ENCODE results near the gene RAB14.

RAB14 gene

DNA sequence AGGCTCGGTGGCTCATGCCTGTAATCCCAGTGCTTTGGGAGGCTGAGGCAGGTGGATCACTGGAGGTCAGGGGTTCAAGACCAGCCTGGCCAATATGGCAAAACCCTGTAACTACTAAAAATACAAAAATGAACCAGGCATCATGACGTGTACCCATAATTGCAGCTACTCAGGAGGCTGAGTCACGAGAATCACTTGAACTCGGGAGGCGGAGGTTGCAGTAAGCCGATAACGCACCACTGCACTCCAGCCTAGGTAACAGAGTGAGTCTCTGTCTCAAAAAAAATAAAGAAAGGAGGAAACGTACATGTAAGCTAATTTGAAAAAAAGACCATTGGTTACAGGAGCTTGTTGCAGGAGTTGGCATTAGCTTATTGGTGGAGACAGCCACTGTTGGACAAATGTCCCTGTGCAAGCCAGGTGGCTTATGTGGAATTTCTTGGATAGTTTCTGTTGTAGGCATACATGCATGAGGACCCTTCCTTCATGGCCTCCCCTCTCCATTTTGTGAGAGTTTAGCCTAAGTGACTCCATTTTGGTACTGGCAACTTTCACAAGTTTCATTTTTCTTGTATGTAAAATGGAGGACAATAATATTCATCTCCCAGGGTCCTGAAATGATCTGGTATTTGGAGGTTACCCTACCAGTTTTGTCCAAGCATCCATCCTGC is 16.8 kb upstream of the RAB14 start:
- DNase-seq: no peak

- no peak for DNase-seq
Observed at GRCh38 chr9:121217609-121218292, 16.1 kb upstream of the RAB14 start.

DNA sequence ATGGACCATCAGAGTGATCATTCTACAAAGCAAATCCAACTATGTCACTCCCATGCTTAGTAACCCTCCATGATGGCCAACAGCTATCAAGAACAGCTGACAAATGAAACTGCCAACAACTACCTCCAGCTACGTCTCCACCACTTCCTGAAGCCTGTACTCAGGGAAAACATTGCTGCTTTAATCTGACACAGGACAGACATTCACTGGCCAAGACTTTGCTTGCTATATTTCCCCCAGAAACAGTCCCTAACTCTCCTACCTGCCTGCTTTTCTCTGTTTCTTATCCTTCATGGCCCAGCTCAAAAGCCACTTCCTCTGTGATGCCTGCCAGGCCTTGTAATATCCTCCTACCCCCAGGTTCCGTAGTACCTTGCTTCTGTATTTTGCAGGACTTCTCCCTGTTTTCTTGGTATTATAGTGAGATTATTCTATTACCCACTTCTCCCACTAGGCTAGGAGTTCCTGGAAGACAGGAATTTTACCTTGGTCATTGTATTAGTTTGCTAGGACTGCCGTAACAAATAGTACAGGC is 14.7 kb upstream of the RAB14 start:
- DNase-seq: no peak

DNA sequence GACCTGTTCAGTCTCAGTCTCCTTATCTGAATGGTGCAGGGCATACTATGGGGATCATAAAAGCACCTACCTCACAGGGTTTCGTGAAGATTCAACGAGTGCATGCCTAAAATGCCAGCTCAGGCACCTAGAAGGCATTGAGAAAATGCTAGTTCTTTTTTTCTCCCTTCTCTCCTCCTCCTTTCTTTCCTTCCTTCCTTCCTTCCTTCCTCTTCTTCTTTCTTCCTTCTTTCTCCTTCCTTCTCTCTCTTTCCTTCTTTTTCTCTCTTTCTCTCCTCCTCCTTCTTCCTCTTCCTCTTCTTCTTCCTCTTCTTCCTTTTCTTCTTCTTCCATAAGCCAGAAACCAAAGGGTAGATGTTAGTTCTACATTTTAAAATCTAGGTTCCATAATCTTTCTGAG is 12.3 kb upstream of the RAB14 start:
- DNase-seq: no peak

DNA sequence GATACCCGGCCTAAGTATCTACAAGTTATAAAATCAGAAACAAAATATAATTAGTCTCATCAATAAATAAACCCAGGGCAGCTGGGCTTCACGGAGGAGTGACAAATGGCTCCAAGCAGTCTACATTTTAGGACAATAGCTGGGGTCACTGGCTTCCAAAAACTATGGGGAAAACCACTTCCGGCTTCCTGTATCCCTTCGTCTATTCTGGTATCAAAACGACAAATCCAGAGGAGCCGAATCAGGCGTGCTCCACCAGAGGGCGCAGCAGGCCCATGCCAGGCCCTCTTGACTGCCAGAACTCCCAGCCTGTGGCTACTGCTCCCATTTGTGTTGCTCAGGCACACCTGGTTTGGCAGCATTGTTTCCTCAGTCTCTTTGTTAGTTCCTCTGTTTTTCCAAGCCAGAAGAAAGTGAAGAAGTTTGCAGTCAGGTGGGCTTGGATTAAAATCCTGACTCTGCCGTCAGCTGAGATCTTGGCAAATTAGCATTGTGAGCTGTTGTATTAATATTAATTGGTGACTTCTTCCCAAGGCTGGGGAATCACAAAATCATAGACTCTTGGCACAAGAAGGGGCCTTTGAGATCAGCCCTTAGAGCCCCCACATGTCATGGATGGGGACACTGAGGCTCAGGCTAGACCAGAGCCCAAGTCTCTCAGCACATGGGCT is 11.6 kb upstream of the RAB14 start:
- peak; percentile 84 for DNase-seq

GRCh38 chr9:121210536-121210935 is 8.9 kb upstream of the RAB14 start:
- no peak for DNase-seq

DNA sequence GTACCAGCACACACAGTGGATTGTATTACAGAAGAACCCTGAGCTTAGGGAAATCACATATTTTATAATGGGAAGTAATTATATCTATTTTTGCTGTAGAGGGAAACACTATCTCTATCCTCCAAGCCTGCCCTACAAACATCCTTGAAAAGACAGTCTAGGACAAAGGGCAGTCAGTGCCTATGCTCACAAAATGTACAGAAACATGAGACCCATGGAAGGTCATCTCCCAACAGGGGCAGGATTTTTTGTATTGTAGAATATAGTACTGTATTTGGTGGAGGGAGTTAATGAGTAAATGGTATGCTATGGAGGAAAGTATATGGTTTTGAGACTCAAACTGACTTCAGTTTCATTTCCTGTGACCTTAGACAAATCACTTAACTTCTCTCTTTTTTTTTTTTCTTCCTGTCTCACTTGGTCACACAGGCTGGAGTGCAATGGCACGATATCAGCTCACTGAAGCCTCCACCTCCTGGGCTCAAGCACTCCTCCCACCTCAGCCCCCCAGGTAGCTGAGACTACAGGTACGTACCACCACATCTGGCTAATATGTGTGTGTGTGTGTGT is 5.8 kb upstream of the RAB14 start:
- no peak for DNase-seq

DNA sequence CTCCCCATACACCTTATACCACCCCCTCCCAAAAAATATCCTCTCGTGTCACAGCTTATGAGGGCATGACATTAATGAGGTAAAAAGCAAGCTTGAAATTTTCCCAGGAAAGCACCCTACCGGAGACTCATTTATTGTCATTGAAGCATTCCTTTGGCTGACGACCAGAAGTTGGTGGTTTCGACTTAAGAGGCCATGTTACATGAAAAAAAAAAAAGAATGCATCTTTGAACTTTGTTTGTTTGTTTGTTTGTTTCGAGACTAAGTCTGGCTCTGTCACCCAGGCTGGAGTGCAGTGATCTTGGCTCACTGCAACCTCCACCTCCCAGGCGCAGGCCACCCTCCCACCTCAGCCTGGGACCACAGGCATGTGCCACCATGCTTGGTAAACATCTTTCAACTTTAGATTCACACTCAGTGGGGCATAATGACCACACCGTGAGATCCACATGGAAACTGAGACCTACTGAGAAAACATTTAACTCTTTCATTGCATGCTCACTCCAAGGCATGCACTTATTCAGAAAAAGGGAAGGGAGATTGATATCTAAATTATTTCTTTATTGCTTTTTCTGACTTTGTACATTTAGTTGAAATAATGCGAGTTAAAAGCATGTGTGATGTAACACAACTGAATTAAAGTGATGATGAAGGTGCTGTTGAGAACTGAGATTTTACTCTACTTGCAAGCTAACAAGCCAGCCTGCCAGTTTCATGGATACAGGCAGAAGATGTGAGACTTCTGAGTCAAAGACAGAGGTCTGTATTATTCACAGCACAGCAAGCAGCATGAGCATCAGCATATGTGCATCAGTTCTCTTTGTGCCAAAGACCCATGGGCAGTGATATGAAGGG is 5.1 kb upstream of the RAB14 start:
- DNase-seq: no peak

DNA sequence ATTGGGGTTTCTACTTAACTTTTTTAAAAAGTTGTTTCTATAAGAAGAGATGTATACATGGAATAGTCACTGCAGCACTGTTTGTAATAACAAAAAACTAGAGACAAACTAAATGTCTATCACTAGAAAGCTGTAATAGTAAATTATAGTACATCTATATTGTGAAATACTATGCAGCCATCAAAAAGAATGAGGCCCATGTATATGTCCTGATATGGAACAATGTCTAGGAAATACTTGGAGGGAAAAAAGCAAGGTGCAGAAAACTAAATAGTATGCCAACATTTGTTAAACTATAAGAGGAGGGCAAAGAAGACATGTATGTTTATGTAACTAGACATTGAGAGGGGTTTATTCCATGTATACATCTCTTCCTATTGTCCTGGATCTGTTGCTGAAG is 2.9 kb upstream of the RAB14 start:
- no peak for DNase-seq

DNA sequence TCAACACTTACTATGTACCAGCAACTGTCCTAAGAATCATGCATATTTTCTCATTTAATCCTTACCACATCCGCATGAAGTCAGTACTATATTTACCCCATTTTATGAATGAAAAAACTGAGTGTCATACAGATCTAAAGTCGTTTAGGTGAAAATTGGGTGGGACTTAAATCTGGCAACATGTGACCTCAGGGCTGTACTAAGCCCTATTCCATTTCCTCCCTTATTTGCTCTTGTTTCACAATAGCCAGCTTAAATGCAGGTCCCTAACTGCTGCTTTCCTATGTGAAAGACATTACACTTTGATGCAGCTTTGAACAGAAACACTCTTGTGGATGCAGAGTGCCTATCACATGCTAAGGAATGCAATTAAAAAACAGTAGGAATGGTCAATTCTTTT is 2.5 kb upstream of the RAB14 start:
- DNase-seq: no peak

- DNase-seq: no peak
Observed at GRCh38 chr9:121201045-121201737, 478 bp downstream of the RAB14 start.

GRCh38 chr9:121200356-121200755 is 1.3 kb downstream of the RAB14 start:
- no peak for DNase-seq

DNA sequence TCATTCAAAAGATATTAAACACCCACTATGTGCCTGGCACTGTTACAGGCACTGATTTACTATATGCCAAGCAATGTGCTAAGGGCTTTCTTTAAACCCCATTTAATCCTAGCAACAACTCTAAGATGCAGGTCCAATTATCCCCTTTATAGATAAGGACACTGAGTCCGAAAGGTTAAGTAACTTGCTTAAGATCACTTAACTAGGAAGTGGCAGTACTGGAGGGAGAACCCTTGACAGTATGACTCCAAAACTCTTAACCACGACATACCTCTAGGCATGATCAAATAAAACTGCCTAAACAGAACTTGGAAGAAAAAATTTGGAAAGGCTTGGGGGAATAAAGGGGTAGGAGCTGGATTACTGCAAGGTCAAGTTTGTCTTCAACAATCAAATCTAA is 1.7 kb downstream of the RAB14 start:
- no peak for DNase-seq

DNA sequence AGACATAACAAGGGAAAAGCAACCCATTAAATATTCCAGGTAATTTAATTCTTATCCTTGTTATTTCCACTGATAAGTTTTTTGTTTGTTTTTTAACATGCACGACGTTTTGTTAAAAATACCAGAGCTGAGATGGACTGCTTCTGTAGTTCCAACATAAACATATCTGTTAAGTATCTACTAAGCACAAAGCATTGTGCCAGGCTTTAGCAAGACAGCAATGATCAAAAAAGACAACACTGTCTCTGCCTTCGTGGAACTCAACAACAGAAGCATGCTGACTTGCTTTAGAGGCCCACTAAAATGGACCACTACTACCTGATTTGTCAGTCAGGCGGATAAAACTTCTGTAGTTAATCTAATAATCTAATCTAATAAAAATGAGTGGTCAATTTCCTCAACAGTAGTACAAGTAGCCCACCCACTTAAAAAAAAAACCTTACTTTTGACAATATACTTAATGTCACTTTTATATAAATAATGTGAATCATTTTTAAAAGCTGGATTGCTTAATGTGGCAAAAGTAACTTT is 3.1 kb downstream of the RAB14 start:
- no peak for DNase-seq

- DNase-seq: no peak
Observed at GRCh38 chr9:121197132-121197531, 4.5 kb downstream of the RAB14 start.

GRCh38 chr9:121196389-121196788 is 5.3 kb downstream of the RAB14 start:
- no peak for DNase-seq

GRCh38 chr9:121194730-121195129 is 6.9 kb downstream of the RAB14 start:
- no peak for DNase-seq

DNA sequence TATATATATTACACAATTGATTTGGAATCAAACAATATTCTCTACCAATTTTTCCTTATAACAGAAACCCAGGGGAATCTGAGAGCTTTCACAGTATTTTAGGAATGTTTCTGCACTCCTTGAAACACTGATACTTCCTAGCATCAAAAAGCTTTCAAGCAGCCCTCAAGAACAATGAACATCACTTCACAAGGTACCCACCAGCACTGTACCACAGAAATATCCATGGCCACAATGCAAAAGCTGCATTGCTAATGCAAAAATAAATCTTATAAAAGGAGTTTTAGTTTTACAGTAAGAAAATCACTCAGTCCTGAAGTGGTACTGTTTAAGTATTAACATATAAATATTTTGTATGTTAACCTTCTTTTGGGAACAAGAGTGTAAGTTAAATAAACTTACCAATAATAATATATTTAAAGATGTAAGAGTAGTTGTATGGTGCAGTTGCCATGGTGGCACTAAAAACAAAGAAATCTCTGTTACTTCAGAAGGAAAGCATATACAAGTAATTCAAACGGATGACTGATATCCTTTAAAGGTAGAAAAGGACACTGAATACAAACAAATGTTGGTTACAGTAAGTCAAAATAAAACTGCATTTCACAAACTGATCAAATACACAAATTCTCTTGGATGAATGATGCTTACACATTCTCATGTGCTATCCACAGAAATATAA is 8.6 kb downstream of the RAB14 start:
- no peak for DNase-seq

GRCh38 chr9:121192518-121192917 is 9.2 kb downstream of the RAB14 start:
- DNase-seq: no peak

DNA sequence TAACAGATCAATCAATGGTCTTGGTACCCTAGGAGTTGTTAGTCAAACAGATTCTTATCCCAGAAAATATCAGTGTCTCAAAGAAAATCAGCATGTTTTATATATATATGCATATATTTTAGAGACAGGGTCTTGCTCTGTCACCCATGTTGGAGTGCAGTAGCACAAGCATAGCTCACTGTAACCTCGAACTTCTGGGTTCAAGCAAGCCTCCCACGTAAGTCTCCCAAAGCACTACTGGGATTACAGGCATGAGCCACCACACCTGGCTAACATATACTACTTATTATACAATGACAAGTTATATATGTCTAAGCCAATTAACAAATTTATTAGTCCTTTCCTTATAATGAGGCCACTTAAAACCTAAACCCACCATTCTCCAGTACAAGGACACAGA is 10.4 kb downstream of the RAB14 start:
- no peak for DNase-seq

DNA sequence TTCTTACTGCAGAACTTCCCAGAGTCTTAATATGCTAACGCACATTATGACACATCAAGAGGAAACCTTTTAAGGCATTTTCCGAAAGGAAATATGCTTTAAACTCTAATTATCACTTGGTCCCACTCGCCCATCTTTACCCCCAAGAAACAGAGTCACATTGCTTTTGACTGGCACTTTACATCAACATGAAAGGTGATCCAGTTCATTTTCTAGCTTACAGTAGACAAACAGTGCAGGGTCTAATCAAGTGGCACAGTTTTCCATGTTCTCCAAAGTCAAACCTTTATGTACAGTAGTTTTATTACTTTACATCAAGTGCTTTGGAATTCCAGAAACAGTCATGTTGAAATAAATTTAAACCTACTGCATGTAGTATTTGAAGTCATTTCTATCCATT is 12.0 kb downstream of the RAB14 start:
- no peak for DNase-seq
